ENCODE data around the gene MTM1.

The MTM1 gene

DNA sequence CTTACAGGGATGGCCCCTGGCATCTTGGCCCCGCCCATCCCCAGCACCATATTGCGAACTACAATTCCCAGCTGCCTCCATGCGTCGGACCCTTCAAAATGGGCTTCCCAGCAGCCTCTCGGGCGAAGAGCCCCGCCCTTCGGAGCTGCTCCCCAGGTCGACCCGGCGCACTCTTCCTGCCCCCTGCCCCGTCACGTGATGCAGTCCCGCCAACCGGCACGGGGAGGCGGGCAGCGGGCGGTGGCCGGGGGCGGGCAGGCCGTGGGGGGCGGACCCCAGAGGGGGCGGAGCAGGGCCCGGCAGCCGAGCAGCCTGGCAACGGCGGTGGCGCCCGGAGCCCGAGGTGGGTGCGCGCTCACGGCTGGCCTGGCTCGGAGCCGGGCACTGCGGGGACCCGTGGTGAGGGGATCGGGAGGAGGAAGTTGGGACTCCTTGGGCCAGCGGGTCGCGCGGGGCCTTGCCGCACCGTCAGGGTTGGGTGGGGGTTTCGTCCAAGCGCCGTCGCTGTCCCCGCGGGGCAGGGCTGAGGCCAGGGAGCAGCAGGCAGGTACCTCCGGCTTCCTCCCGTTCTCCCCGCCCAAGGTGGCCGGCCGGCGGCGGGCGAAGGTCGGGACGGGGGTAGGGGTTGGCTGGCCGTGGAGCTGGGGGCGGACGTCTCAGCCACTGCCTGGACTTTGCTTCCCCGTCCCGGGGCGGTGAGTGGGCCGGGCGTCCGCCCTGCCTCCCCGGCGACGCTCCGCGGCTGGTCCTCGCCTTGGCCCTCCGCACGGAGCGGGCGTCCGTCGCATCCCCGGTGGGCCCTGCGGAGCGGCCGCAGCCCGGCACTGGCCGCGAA, at the start of gene MTM1:
Gene MTM1, plus strand, starts transcription at position 302 of the 835 bp plus-strand sequence. CDS start 23,994 bp downstream, outside the sequence.
- DNase-seq: peak; percentile 70

DNA sequence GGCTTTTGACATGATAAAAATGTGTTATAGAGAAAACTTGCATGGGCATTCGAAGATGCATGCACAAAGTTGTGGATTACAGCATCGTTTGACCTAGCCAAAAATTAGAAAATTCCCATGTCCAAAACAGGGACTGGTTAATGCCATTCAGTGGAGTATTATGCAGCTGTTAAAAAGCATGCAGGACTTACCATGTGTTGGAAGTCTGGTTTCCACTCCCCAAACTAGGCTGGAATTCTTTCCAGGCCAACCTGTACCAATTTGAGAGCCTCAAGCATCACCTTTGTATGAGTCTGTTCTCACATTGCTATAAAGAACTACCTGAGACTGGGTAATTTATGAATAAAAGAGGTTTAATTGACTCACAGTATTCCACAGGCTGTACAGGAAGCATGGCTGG, 45.9 kb upstream of the MTM1 start:
- no peak for DNase-seq

- no peak for DNase-seq
Measured at GRCh38 chrX:150525061-150525919, 43.1 kb upstream of the MTM1 start.

DNA sequence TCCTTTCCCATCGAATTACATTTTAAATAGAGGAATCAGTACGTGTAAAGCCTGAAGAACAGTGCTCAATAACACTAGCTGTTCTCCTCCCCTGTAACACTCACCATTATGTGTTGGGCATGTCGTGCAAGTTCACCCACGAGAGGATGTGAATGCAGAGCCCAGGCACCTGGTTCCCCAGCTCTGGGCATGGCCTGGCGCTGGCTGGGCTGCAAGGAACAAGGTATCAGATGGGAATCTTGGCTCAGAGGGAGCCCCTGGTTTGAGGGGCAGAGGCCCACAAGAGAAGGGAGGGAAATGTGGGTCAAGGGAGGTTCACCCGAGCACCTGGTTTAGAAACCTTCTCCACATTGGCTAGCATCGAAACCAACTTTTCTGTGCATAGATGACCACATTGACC, 41.7 kb upstream of the MTM1 start:
- DNase-seq: no peak

DNA sequence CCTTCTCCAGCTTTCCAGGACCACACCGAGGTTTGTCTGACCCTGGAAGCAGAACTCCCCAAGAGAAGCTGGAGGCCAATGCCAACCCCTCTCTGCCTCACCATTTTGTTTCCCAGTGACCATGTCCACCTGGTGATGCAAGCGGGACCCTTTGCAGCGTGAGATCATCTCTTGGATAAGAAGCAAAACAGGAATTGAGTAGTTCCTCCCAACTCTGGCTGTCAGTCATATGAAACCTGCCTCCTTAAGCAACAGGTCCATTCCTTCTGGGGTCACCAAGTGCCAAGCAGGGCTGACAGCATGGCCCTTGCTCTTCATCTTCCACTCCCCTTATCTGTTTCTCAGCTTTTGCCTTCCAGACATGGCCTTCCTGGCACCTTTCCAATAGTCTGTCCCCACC, 41.3 kb upstream of the MTM1 start:
- no peak for DNase-seq

DNA sequence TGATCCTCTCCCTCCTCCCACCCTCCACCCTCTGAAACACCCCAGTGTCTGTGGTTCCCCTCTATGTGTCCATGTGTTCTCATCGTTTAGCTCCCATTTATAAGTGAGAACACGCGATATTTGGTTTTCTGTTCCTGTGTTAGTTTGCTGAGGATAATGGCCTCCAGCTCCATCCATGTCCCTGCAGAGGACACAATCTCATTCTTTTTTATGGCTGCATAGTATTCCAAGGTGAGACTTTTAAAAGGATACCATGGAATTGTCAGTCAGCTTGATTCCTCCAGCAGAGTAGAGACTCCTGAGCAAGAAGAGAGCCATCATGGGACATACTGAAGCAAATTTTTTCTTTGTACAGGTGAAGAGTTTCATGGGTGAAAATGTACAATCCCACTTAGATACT, 38.8 kb upstream of the MTM1 start:
- no peak for DNase-seq

- DNase-seq: no peak
Measured at GRCh38 chrX:150530821-150531220, 37.6 kb upstream of the MTM1 start.

GRCh38 chrX:150531467-150531866, 37.0 kb upstream of the MTM1 start:
- no peak for DNase-seq

GRCh38 chrX:150533863-150534262, 34.6 kb upstream of the MTM1 start:
- DNase-seq: no peak

GRCh38 chrX:150536455-150537116, 31.8 kb upstream of the MTM1 start:
- no peak for DNase-seq

- DNase-seq: no peak
Measured at GRCh38 chrX:150537851-150538250, 30.6 kb upstream of the MTM1 start.

GRCh38 chrX:150540965-150541364, 27.5 kb upstream of the MTM1 start:
- DNase-seq: no peak

DNA sequence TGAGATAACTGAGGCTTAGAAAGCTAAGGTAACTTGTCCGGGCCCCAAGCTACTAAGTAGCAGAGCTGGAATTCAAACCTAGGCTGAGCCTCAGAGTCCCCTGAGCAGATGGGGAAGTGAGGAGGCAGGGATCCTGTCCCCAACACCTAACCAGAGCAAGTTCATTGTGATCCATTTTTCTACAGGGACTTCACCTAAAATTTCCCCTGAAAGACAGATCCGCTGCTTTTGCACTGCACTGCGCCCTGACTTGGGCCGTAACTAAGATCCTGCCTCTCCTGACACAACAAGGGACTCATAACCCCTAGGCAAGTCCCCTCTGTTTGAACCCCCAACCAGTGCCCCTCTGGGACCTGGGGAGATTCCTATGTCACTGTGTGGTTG, 25.6 kb upstream of the MTM1 start:
- DNase-seq: no peak

GRCh38 chrX:150543230-150544155, 24.9 kb upstream of the MTM1 start:
- DNase-seq: no peak

GRCh38 chrX:150544222-150544787, 24.1 kb upstream of the MTM1 start:
- DNase-seq: no peak

DNA sequence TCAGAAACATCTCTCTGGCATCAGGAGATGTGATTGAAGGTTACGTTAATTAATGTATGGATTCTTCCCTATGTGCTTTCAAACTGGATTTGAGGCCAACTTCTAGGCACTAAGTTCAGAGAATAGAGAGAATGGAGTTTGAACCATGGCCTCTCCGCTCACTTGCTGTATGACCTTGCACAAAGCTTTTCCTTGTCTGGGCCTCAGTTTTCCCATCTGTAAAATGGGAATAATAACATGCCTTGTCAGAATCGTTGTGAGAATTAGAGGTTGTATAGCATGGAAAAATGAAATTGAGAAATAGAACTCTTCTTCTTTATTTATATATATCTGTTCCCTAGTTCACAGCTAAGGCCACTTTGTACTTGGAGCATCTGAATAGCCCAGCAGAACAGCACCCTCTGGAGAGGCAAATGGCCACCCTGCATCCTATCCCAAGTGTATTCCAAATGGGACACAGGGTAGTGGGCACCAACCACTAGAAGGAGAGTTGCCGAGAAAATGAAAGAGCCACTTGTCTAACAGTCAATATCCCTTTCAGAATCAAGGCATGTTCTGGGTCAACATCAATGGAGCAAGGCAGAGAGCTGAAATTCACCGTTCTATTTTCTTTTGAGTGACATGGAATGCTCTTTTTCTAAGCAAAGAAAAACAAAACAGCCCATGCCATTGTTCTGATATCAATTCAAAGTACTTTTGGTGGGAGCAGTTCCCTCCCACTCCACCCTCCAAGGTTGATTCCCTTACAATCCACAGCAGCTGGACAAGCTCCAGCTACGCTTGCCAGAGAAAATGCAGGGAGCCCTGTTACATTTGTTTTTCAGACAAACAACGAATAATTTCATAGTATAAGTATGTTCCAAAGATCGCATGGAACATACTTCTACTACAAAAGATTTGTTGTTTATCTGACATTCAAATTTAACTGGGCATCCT, 23.3 kb upstream of the MTM1 start:
- no peak for DNase-seq

DNA sequence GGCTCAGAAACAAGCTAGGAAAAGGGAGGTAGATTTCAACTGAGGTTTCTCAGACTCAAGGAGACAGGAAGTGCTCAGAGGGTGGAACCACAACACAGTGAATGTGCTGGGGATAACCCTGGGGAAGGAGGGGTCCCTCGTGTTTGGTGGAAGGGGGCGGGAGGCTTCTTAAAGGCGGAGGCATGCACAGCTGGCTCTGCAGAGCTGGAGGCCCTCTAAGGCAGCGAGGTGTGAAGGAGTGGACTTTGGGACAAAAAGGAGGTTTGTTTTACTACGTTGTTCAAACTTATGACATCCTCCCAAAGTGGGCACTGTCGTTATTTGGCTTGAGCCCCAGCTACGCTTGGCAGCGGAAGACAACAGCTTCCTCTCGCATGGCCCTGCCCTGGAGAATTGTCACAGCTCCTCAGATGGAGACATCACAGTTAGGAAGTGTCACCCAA, 21.7 kb upstream of the MTM1 start:
- DNase-seq: no peak

GRCh38 chrX:150547375-150548115, 20.9 kb upstream of the MTM1 start:
- DNase-seq: no peak

DNA sequence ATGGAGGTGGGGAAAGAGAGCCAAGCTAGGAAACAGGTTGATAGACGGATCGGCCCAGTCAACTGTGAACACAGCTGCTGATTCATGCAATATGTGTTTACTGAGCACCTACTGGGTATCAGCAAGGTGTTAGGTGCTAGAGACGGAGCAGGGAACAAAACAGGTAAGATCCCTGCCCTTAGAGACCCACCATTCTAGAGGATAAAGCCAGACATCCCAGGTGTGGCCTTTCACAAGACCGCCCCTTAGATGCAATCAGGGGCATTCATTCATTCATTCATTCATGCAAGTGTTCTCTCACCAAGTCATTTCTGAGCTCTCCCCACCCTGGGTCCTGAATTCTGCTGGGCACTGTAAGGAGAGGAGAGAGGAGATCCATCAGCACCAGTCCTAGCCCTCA, 20.2 kb upstream of the MTM1 start:
- DNase-seq: no peak

DNA sequence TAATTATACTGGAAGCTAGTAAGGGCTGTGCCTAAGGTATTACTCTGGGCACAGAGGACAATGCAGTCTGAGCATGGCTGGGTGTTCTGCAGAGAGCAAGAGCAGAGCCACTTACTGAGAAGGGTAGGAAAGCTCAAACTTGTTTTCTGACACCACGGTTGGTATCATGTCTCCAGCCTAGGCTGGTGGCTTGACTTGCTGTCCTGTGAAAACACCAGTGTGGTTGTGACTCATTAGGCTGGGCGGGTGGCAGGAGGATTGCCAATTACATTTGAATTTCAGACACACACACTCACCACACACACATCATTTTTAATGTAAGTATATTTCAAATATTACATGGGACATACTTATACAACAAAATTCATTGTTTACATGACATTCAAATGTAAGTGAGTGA, 19.7 kb upstream of the MTM1 start:
- DNase-seq: no peak
